Natural killer cell (primary cell): ENCODE results near the gene LSM2. TPM values are rescaled to one million over a fixed set of nuclear protein-coding genes. Genes with fewer than 3 reads are reported as not detected.

Source experiments
- ATAC-seq, 3 donors: fragments of 150-1000 bp in 2 of 3; fragments of 200-7000 bp in 1 of 3; cut with Tn5 transposase; 1 replicate in 1 of 3; 2 replicates in 2 of 3; pipeline ENCODE4 v1.10.0; 2021; ENCODE audit warnings: mild to moderate bottlenecking in 2 of 3, moderate library complexity in 2 of 3
- DNase-seq, 2 donors: peaks; one replicate each; pipeline versions ENCODE4 v3.0.0 to v3.0.0-alpha.2; 2013 to 2021; ENCODE audit warnings: mixed read lengths in 1 of 2
- H3K27ac ChIP-seq: one replicate; pipeline ENCODE4 v1.5.1; 2013; ENCODE audit warnings: mild to moderate bottlenecking, low read length
- H3K27me3 ChIP-seq: one replicate; pipeline ENCODE4 v1.6.1; 2013; ENCODE audit warnings: low read length; ENCODE audit not compliant: control insufficient read depth, insufficient read depth
- H3K36me3 ChIP-seq: one replicate; pipeline ENCODE4 v1.6.1; 2013; ENCODE audit warnings: low read length; ENCODE audit not compliant: control insufficient read depth, insufficient read depth
- H3K4me1 ChIP-seq: one replicate; pipeline ENCODE4 v1.6.1; 2013; ENCODE audit warnings: low read length; ENCODE audit not compliant: control insufficient read depth, insufficient read depth
- H3K4me3 ChIP-seq: one replicate; pipeline ENCODE4 v1.5.1; 2013; ENCODE audit warnings: low read length
- H3K9me3 ChIP-seq: one replicate; pipeline ENCODE4 v1.6.1; 2013; ENCODE audit warnings: low read length; ENCODE audit not compliant: control insufficient read depth, insufficient read depth
- H3K27ac Mint-ChIP-seq, 2 donors: one replicate each; pipeline ENCODE4 v1.8.0; 2022; ENCODE audit warnings: mild to moderate bottlenecking in 2 of 2, mixed read lengths in 2 of 2, moderate library complexity in 1 of 2
- H3K27me3 Mint-ChIP-seq, 2 donors: one replicate each; pipeline ENCODE4 v1.8.0; 2022; ENCODE audit warnings: low read depth in 2 of 2, mixed read lengths in 2 of 2
- H3K36me3 Mint-ChIP-seq: one replicate; pipeline ENCODE4 v1.8.0; 2022; ENCODE audit warnings: mixed read lengths
- H3K4me1 Mint-ChIP-seq, 2 donors: one replicate each; pipeline ENCODE4 v1.8.0; 2022; ENCODE audit warnings: mixed read lengths in 2 of 2
- H3K4me3 Mint-ChIP-seq: one replicate; pipeline ENCODE4 v1.8.0; 2022; ENCODE audit warnings: mild to moderate bottlenecking, moderate library complexity, mixed read lengths
- H3K9me3 Mint-ChIP-seq, 2 donors: one replicate each; pipeline ENCODE4 v1.8.0; 2022; ENCODE audit warnings: mixed read lengths in 2 of 2
- CTCF ChIP-seq: fragments of 200-600 bp; IDR thresholded peaks from one replicate; pipeline ENCODE4 v1.8.0; 2022; ENCODE audit warnings: antibody characterized with exemption
- WGBS: methylation state at CpG from one replicate; pipeline ENCODE4 v1.1.7; 2013; ENCODE audit warnings: missing lambda C conversion rate; ENCODE audit not compliant: insufficient coverage; 5-methylcytosine and 5-hydroxymethylcytosine counted together
- intact Hi-C: fragments of 100-400 bp; cut with micrococcal nuclease; formaldehyde crosslinking; loops from one replicate; pipeline ENCODE4 v1.14.2; 2022
- total RNA-seq, 4 donors: library from RNA; stranded (reverse); fragments of 120-200 nt in 1 of 4; gene quantifications; one replicate each; pipeline versions ENCODE4 v1.2.3 to v1.2.4, GENCODE V29; 2013 to 2022

Gene LSM2
- total RNA-seq, 3 donors from 2014 or later (not counting 1 experiment from before 2014, with no cell fraction given): 28.1 to 34.9 (median 29.2) TPM

GRCh38 chr6:31830886-31831335 is 24.1 kb upstream of the LSM2 start:
- no peak for DNase-seq
- WGBS: 69% methylated on average over 5 of the region's 6 CpGs
- H3K27me3 ChIP-seq: no peaks in the 10 kb centered on the region
- no peaks in the 10 kb centered on the region for H3K36me3 ChIP-seq
- H3K9me3 ChIP-seq: no peaks in the 10 kb centered on the region
- peak overlapping the region; percentile 84 for H3K4me3 Mint-ChIP-seq
- no peaks in the 10 kb centered on the region for H3K9me3 Mint-ChIP-seq
- no peak overlapping the region for H3K4me3 ChIP-seq
- H3K4me1 Mint-ChIP-seq: peaks cover 38 to 39% of the 10 kb centered on the region in 2 donors
- no peak for TF ChIP-seq CTCF
- no peaks in the 10 kb centered on the region for H3K27me3 Mint-ChIP-seq
- ATAC-seq: no peak
- no peaks in the 10 kb centered on the region for H3K36me3 Mint-ChIP-seq
- peak overlapping the region; percentile 74 to 91 for H3K27ac Mint-ChIP-seq
- peaks cover 54% of the 10 kb centered on the region for H3K4me1 ChIP-seq
- intact Hi-C loops: loop anchor here (1.0 to 5.0 kb wide), 4 partner anchors 34 to 289 kb away; partner anchors contain the start of genes DDX39B and VARS1
- H3K27ac ChIP-seq: no peak overlapping the region

GRCh38 chr6:31829633-31830283 is 23.0 kb upstream of the LSM2 start:
- Histone ChIP-seq H3K27ac (peak overlapping the region; percentile 57), H3K4me1 (peaks cover 48% of the 10 kb centered on the region), H3K4me3 (peak overlapping the region; percentile 48), H3K36me3 (no peaks in the 10 kb centered on the region), H3K27me3 (no peaks in the 10 kb centered on the region), H3K9me3 (no peaks in the 10 kb centered on the region)
- WGBS: 3% methylated on average over 11 of the region's 15 CpGs
- DNase-seq: peak in 1 of 2 donors; percentile 78
- Mint-ChIP-seq H3K4me1 (peaks cover 29 to 30% of the 10 kb centered on the region in 2 donors), H3K36me3 (no peaks in the 10 kb centered on the region), H3K27ac (peak overlapping the region; percentile 74 to 91), H3K27me3 (no peaks in the 10 kb centered on the region), H3K9me3 (no peaks in the 10 kb centered on the region), H3K4me3 (peak overlapping the region; percentile 84)
- peak; percentile 64 for TF ChIP-seq CTCF
- intact Hi-C loops: loop anchor here (1.0 to 5.0 kb wide), 4 partner anchors 32 to 287 kb away; partner anchors contain the start of genes DDX39B and VARS1
- ATAC-seq: peak in 2 of 3 donors; percentile 15 to 49

- H3K9me3 Mint-ChIP-seq: no peaks in the 10 kb centered on the region
- no peak for TF ChIP-seq CTCF
- peak; percentile 66 to 91 for DNase-seq
- H3K4me1 Mint-ChIP-seq: peaks cover 22 to 25% of the 10 kb centered on the region in 2 donors
- Histone ChIP-seq H3K27me3 (no peaks in the 10 kb centered on the region), H3K4me3 (peak within 1 kb of the TSS; percentile 77), H3K27ac (peak within 1 kb of the TSS; percentile 55), H3K9me3 (no peaks in the 10 kb centered on the region), H3K36me3 (no peaks in the 10 kb centered on the region), H3K4me1 (peaks cover 42% of the 10 kb centered on the region)
- ATAC-seq: peak; percentile 78 to 86 (median 82)
- no peaks in the 10 kb centered on the region for H3K27me3 Mint-ChIP-seq
- no peaks in the 10 kb centered on the region for H3K36me3 Mint-ChIP-seq
- peak within 1 kb of the TSS; percentile 96 for H3K4me3 Mint-ChIP-seq
- peak within 1 kb of the TSS; percentile 95 to 99 for H3K27ac Mint-ChIP-seq
- intact Hi-C loops: no loop called here
- WGBS: under 1% methylated on average over 47 of the region's 56 CpGs
Observed at GRCh38 chr6:31827286-31828079, 20.7 kb upstream of the LSM2 start, which contains the start of gene HSPA1B. TSS of gene HSPA1B (plus strand) at chr6:31827738. CDS start at chr6:31827951, 213 bp downstream.
